GM06990 (cell line): ENCODE data around the gene IFT22.

Experiments
- DNase-seq: peaks from one replicate; pipeline ENCODE4 v3.0.0-alpha.2; 2011; ENCODE audit not compliant: insufficient read length; ENCODE audit errors: extremely low read depth
- H3K27me3 ChIP-seq: replicated peaks from 2 replicates; pipeline ENCODE4 v1.6.0; 2011; ENCODE audit warnings: low read length; ENCODE audit not compliant: control insufficient read depth, insufficient read depth
- H3K36me3 ChIP-seq: 2 replicates; pipeline ENCODE4 v1.5.1; 2011; ENCODE audit warnings: low read length; ENCODE audit not compliant: control insufficient read depth, insufficient read depth
- H3K4me3 ChIP-seq: replicated peaks from 2 replicates; pipeline ENCODE4 v1.5.1; 2011; ENCODE audit warnings: low read depth, mild to moderate bottlenecking, control low read depth, low read length
- CTCF ChIP-seq: IDR thresholded peaks from 2 replicates; pipeline ENCODE4 v1.5.1; 2011; ENCODE audit warnings: low read length, control low read depth, mild to moderate bottlenecking, inconsistent platforms; ENCODE audit not compliant: insufficient read depth, poor library complexity, severe bottlenecking

IFT22 gene

GRCh38 chr7:101328159-101328558 lies 6.5 kb upstream of the IFT22 start:
- Histone ChIP-seq H3K36me3 (no peaks in the 10 kb centered on the region), H3K27me3 (no peaks in the 10 kb centered on the region), H3K4me3 (no peak overlapping the region)
- no peak for DNase-seq
- no peak for TF ChIP-seq CTCF

- no peak for DNase-seq
- no peaks in the 10 kb centered on the region for H3K36me3 ChIP-seq
- no peak for TF ChIP-seq CTCF
- H3K4me3 ChIP-seq, result no peak overlapping the region
- no peaks in the 10 kb centered on the region for H3K27me3 ChIP-seq
These were observed 2.2 kb downstream of the IFT22 start for GRCh38 chr7:101319401-101319800.

GRCh38 chr7:101315336-101315735 lies 6.3 kb downstream of the IFT22 start:
- Histone ChIP-seq H3K4me3 (no peak overlapping the region), H3K36me3 (no peaks in the 10 kb centered on the region), H3K27me3 (no peaks in the 10 kb centered on the region)
- TF ChIP-seq CTCF, result peak; percentile 67
- no peak for DNase-seq

- DNase-seq, result peak; percentile 43
These were observed 13.1 kb downstream of the IFT22 start for GRCh38 chr7:101308245-101309085.

GRCh38 chr7:101306307-101306706 lies 15.3 kb downstream of the IFT22 start:
- Histone ChIP-seq H3K4me3 (no peak overlapping the region), H3K27me3 (no peaks in the 10 kb centered on the region), H3K36me3 (no peaks in the 10 kb centered on the region)
- no peak for DNase-seq
- no peak for TF ChIP-seq CTCF

More at GRCh38 chr7:101308245-101309085, 13.1 kb downstream of the IFT22 start:
- H3K27me3 ChIP-seq, result no peaks in the 10 kb centered on the region
- TF ChIP-seq CTCF, result no peak
- H3K36me3 ChIP-seq, result no peaks in the 10 kb centered on the region
- H3K4me3 ChIP-seq, result no peak overlapping the region
